ENCODE results near the gene CIPC. TPM values are rescaled to one million over a fixed set of nuclear protein-coding genes. Genes with fewer than 3 reads are reported as not detected.

The CIPC gene
- total RNA-seq, 1 donor from 2014 or later = 9.7 TPM

DNA sequence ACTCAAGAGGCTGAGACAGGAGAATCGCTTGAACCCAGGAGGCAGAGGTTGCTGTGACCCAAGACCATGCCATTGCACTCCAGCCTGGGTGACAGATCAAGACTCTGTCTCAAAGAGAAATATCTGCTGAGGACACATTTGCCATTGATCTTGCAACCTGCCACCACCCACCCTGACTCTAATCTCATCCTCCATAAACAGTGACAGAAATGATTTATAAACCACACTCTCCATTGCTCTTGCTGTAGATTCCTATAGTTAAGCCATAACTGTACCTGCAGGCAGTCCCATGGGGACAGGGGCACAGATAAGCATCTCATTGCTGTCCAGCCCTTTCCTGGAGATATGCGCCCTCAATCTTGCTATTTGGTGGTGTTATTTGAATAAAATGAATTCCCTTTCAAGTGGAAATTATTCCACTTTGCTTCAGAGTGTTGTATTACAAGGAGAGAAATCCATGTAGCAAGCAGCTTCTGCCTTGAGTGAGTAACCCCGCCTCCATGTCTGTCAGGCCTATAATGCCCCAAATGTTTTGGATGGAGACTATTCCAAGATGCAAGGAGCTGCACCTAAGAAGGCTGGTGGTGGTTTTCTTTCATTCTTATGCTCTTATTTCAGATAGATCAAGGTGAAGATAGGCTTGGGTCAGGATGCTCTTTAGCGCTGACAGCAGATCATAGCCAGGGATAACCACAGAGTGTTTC is 46.5 kb downstream of the CIPC start:
- Mint-ChIP-seq H3K27ac (ENCODE audit: unreplicated experiment) (no peak overlapping the region), H3K4me3 (ENCODE audit: unreplicated experiment) (no peak overlapping the region), H3K9me3 (ENCODE audit: low read depth) (no peaks in the 10 kb centered on the region), H3K4me1 (ENCODE audit: low read depth) (peaks cover 15% of the 10 kb centered on the region), H3K36me3 (ENCODE audit: low read depth) (no peaks in the 10 kb centered on the region), H3K27me3 (ENCODE audit: low read depth) (peaks cover 64% of the 10 kb centered on the region)
- TF ChIP-seq, protein P1, sequence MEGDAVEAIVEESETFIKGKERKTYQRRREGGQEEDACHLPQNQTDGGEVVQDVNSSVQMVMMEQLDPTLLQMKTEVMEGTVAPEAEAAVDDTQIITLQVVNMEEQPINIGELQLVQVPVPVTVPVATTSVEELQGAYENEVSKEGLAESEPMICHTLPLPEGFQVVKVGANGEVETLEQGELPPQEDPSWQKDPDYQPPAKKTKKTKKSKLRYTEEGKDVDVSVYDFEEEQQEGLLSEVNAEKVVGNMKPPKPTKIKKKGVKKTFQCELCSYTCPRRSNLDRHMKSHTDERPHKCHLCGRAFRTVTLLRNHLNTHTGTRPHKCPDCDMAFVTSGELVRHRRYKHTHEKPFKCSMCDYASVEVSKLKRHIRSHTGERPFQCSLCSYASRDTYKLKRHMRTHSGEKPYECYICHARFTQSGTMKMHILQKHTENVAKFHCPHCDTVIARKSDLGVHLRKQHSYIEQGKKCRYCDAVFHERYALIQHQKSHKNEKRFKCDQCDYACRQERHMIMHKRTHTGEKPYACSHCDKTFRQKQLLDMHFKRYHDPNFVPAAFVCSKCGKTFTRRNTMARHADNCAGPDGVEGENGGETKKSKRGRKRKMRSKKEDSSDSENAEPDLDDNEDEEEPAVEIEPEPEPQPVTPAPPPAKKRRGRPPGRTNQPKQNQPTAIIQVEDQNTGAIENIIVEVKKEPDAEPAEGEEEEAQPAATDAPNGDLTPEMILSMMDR (IDR thresholded peaks at IDR 0.05) = no peak
- no peak for DNase-seq (ENCODE audit: low spot score)

DNA sequence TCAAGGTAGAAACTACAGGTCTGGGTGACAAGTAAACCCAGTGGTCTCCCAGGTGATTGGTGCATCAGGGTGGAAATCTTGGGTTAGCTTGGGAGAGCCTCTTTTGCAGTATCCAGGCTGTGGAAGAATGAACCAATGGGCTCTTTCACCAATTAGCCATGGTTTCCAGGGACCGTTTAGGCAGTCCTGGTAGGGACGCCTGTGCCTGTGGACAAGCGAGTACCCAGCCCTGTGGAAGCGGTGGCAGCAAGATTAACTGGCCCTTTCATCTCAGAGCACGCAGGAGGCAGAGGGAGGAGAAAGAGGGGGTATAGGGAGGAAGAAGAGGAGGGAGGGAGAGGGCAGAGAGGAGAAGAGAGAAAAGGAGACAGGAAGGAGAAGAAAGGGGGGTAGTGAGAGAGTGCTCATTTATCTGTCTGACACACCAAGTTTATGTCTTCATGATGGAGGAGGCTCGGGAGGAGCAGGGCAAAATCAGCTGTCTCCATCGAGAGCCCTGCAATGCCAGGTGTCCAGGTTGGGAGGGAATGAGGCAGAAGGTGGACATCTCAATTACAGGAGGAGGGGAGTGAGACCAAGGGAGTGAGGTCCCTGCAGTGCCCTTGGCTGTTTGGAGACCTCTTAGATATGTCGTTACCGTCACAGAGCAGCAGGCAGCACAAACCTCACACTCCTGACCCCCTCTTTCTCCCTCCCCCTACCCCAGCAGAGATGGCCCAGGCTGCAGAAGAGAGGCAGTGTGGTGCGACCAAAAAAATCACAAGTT is 48.1 kb downstream of the CIPC start:
- Mint-ChIP-seq H3K4me3 (ENCODE audit: unreplicated experiment) (no peak overlapping the region), H3K9me3 (ENCODE audit: low read depth) (no peaks in the 10 kb centered on the region), H3K36me3 (ENCODE audit: low read depth) (no peaks in the 10 kb centered on the region), H3K27ac (ENCODE audit: unreplicated experiment) (no peak overlapping the region), H3K27me3 (ENCODE audit: low read depth) (peaks cover 59% of the 10 kb centered on the region), H3K4me1 (ENCODE audit: low read depth) (peaks cover 5% of the 10 kb centered on the region)
- TF ChIP-seq, protein P1 (IDR thresholded peaks at IDR 0.05) = no peak
- DNase-seq (ENCODE audit: low spot score) = no peak

DNA sequence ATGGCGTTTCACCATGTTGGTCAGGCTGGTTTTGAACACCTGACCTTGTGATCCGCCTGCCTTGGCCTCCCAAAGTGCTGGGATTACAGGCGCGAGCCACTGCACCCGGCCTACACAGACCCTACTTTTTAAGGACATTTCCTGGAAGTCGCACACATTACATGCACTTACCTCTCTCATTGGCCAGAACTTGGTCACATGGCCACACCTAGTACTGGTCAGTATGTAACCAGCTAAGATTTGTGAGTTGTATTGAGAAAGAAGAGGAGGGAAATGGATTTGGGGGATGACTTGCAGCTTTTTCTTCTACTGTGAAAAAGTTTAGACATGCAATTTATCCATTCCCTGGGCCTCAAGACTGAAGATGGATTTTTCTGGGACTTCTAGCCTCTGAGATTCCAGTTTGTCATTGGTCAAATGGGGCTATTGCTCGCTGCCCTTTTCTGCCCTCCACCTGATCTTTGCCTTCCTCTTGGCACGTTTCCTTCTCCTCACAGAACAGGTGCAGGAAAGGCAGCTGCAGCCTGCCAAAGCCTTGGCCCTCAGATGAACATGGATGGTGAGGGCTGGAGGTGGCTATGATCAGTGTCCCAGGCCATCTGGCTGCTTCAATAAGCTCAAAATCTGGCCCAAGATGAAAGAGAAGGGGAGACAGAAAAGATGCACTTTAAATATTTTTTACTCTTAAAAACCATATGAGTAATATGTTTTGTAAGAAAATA is 50.6 kb downstream of the CIPC start:
- Mint-ChIP-seq H3K36me3 (ENCODE audit: low read depth) (no peaks in the 10 kb centered on the region), H3K27ac (ENCODE audit: unreplicated experiment) (no peak overlapping the region), H3K9me3 (ENCODE audit: low read depth) (no peaks in the 10 kb centered on the region), H3K27me3 (ENCODE audit: low read depth) (peaks cover 42% of the 10 kb centered on the region), H3K4me3 (ENCODE audit: unreplicated experiment) (no peak overlapping the region), H3K4me1 (ENCODE audit: low read depth) (no peaks in the 10 kb centered on the region)
- TF ChIP-seq, protein P1 (IDR thresholded peaks at IDR 0.05) = no peak
- no peak for DNase-seq (ENCODE audit: low spot score)

DNA sequence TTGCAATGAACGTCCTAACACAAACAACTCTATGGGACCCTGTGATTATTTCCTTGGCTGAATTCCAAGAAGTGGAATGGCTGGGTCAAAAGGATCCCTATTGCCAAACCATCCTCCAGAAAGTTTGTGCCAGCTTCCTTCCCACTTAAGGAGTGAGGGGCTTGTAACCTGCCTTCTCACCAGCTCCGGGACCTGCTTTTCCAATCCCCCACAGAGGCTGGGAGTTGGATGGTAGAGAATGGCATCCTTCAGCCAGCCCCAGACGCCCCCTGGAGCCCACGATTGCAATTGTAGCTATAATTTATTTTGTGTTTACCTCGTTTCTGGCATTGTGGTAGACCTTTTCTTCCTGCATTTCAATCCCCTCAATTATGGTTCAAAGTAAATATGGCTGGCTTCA is 53.2 kb downstream of the CIPC start:
- DNase-seq (ENCODE audit: low spot score) = no peak
- Mint-ChIP-seq H3K4me3 (ENCODE audit: unreplicated experiment) (no peak overlapping the region), H3K4me1 (ENCODE audit: low read depth) (no peaks in the 10 kb centered on the region), H3K9me3 (ENCODE audit: low read depth) (no peaks in the 10 kb centered on the region), H3K27ac (ENCODE audit: unreplicated experiment) (no peak overlapping the region), H3K36me3 (ENCODE audit: low read depth) (no peaks in the 10 kb centered on the region), H3K27me3 (ENCODE audit: low read depth) (peaks cover 36% of the 10 kb centered on the region)
- TF ChIP-seq, protein P1 (IDR thresholded peaks at IDR 0.05) = peak; percentile 77

DNA sequence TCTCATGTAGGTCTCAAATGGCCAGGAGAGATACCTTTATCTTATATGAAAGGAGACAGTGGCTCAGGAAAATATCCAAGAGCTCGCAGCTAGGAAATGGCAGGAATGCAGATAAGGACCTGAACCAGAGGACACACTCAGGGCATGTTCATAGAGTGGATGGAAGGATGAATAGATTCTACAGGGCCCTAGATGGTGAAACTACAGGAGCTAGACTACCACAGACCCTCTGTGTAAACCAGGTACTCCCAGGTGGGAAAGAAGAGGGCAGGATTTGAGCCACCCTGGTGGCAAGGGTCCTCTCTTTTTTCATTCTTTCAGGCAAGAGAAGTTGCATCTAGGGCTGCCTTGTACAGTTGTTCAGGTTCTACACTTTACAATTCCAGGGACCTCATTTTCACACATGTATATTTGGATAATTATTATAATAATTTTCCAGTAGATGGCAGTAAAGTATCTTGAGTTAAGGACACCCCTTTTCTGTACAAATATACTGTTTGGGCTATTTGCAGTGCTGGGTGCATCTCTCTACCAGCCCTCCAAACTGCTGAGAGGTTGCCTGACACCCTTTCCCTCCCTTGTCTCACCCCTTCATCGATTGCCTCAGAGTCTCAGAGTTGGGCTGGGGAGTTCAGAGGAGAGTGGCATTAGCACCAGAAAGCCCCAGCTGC is 54.0 kb downstream of the CIPC start:
- H3K9me3 Mint-ChIP-seq (ENCODE audit: low read depth) = no peaks in the 10 kb centered on the region
- H3K4me3 Mint-ChIP-seq (ENCODE audit: unreplicated experiment) = no peak overlapping the region
- TF ChIP-seq, protein P1 (IDR thresholded peaks at IDR 0.05) = peak; percentile 77
- peaks cover 30% of the 10 kb centered on the region for H3K27me3 Mint-ChIP-seq (ENCODE audit: low read depth)
- H3K4me1 Mint-ChIP-seq (ENCODE audit: low read depth) = no peaks in the 10 kb centered on the region
- no peak for DNase-seq (ENCODE audit: low spot score)
- H3K27ac Mint-ChIP-seq (ENCODE audit: unreplicated experiment) = no peak overlapping the region
- no peaks in the 10 kb centered on the region for H3K36me3 Mint-ChIP-seq (ENCODE audit: low read depth)
